Measurements from ENCODE around the gene APOD.

The APOD gene

DNA sequence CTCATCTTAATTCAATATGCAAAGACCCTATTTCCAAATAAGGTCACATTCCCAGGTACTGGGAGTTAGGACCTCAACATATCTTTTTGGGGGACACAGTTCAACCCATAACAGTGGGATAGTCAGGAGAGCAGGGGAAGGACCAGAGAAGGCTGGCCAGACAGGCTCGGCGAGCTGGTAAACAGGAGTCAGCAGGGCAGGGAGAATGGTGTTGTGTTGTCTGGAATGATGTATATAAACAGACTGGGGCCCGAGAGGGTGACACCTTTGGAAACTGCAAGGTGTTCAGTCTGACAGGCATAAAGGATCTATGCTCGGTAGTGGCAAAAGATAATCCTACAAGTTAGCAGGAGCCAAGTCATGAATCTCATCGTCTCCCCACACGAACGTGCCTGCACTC lies 30.5 kb downstream of the APOD start:
- H3K27ac ChIP-seq (ENCODE audit: low read depth, low read length, severe bottlenecking), result no peak overlapping the region
- H3K36me3 ChIP-seq (ENCODE audit: control insufficient read depth, insufficient read depth, low read length), result no peaks in the 10 kb centered on the region
- no peaks in the 10 kb centered on the region for H3K9me3 ChIP-seq (ENCODE audit: control insufficient read depth, low read length)
- H3K4me3 ChIP-seq (ENCODE audit: extremely low read depth, insufficient read depth, low read length, poor library complexity, severe bottlenecking), result no peak overlapping the region
- H3K4me1 ChIP-seq (ENCODE audit: control insufficient read depth, insufficient read depth, low read length, poor library complexity, severe bottlenecking), result peaks cover 8% of the 10 kb centered on the region
- WGBS, 2 experiments (ENCODE audit: insufficient coverage in 2 of 2), result 88% methylated on average over 7 of the region's 7 CpGs

DNA sequence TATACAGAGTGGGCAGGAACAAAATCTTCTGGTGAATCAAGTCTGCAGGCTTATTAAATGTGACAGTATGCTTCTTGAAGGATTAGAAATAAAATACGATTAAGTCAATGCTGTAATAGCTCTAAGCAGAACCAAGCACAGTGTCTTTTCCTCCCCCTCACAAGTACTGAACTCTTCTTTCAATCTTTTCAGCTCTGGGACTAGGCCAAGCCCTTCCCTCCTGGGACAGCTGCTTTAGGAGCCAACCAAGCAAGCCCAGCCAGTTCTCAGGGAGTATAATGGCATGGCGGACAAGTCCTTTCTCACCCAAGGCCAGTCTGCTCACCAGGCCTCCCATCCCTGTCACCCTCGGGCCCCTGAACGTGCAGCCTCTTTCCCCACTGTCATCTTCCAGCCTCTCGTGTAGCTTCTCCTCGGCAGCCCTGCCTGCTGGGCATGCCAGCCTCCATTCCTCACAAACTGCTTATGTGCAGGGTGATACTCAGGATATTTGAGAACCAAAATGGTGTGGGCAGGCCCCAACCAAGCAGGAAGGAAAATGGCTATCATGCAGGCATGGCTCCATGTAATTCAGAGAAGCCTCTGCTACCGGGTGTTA lies 32.3 kb downstream of the APOD start:
- H3K27ac ChIP-seq (ENCODE audit: low read depth, low read length, severe bottlenecking), result no peak overlapping the region

DNA sequence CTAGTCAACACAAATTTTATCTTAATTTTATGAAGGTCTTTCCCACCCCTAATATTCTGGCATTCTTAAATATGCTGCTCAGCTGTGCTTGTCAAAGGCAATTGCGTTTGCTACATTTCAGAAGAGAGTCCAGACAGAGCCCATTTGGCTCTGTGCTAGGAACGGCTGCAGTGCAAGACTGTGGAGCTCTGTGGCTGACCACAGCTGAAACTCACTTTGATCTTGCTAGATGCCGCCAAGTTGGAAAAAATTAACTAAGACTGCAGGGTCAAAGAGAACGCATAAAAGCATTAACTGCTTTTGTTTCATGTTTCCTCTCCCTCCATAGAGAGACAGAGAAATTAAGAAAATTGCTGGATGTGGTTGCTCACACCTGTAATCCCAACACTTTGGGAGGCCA lies 33.0 kb downstream of the APOD start:
- no peak overlapping the region for H3K4me3 ChIP-seq (ENCODE audit: extremely low read depth, insufficient read depth, low read length, poor library complexity, severe bottlenecking)
- H3K36me3 ChIP-seq (ENCODE audit: control insufficient read depth, insufficient read depth, low read length), result no peaks in the 10 kb centered on the region
- no peak overlapping the region for H3K27ac ChIP-seq (ENCODE audit: low read depth, low read length, severe bottlenecking)
- H3K9me3 ChIP-seq (ENCODE audit: control insufficient read depth, low read length), result no peaks in the 10 kb centered on the region
- H3K4me1 ChIP-seq (ENCODE audit: control insufficient read depth, insufficient read depth, low read length, poor library complexity, severe bottlenecking), result peaks cover 12% of the 10 kb centered on the region
- WGBS, 2 experiments (ENCODE audit: insufficient coverage in 2 of 2), result 83 to 91% methylated on average over 3 to 4 of the region's 4 CpGs

More for the DNA sequence above, 32.3 kb downstream of the APOD start:
- no peaks in the 10 kb centered on the region for H3K36me3 ChIP-seq (ENCODE audit: control insufficient read depth, insufficient read depth, low read length)
- peaks cover 11% of the 10 kb centered on the region for H3K4me1 ChIP-seq (ENCODE audit: control insufficient read depth, insufficient read depth, low read length, poor library complexity, severe bottlenecking)
- H3K4me3 ChIP-seq (ENCODE audit: extremely low read depth, insufficient read depth, low read length, poor library complexity, severe bottlenecking), result no peak overlapping the region
- 90 to 92% methylated on average over 4 of the region's 7 CpGs for WGBS, 2 experiments (ENCODE audit: insufficient coverage in 2 of 2)
- H3K9me3 ChIP-seq (ENCODE audit: control insufficient read depth, low read length), result no peaks in the 10 kb centered on the region

DNA sequence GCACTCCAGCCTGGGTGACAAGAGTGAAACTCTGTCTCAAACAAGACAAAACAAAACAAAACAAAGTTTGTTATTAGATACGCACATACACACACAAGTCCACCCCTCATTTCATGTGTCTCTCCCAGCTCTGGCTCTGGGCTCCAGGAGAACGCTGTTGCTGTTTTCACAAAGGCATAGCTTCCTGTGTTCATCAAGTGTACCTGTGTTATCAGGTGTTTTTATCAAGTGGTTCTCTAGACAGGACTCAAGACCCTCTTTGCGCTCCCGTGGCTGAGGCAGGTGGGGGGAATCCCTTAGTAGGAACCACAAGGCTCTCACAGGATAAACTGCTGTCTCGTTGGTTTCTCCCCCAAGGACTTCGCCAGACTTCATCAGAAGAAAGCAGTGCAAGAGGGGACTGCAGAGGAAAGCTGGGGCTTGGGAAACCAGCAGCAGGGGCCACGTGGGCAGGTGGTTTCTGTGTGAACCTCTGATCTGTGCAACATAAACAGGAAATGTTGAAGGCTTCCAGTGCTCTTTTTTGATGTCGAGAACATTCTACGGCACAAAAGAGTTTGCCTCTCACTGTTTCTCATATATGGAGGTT lies 33.7 kb downstream of the APOD start:
- Histone ChIP-seq H3K4me1 (ENCODE audit: control insufficient read depth, insufficient read depth, low read length, poor library complexity, severe bottlenecking) (peaks cover 12% of the 10 kb centered on the region), H3K27ac (ENCODE audit: low read depth, low read length, severe bottlenecking) (no peak overlapping the region), H3K4me3 (ENCODE audit: extremely low read depth, insufficient read depth, low read length, poor library complexity, severe bottlenecking) (no peak overlapping the region), H3K9me3 (ENCODE audit: control insufficient read depth, low read length) (no peaks in the 10 kb centered on the region), H3K36me3 (ENCODE audit: control insufficient read depth, insufficient read depth, low read length) (no peaks in the 10 kb centered on the region)
- WGBS, 2 experiments (ENCODE audit: insufficient coverage in 2 of 2), result 79 to 88% methylated on average over 4 to 8 of the region's 9 CpGs

DNA sequence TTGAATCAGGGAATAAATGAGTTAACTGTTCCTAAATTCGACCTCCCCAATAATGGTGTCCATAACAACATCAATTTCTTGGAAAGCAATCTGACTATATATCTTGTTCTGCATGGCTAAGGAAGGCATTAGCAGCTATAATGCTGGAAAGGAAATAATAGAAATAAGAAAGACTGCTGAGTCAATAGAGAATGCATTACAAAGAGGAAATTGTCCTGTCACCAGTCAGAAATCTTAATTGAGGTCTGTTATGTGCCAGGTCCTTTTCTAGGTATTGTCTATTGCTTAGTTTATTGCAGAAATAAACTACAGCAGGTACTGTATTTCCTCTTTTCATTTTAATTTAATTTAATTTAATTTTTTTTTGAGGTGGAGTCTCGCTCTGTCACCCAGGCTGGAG lies 34.8 kb downstream of the APOD start:
- Histone ChIP-seq H3K4me3 (ENCODE audit: extremely low read depth, insufficient read depth, low read length, poor library complexity, severe bottlenecking) (no peak overlapping the region), H3K27ac (ENCODE audit: low read depth, low read length, severe bottlenecking) (no peak overlapping the region), H3K9me3 (ENCODE audit: control insufficient read depth, low read length) (no peaks in the 10 kb centered on the region), H3K36me3 (ENCODE audit: control insufficient read depth, insufficient read depth, low read length) (no peaks in the 10 kb centered on the region), H3K4me1 (ENCODE audit: control insufficient read depth, insufficient read depth, low read length, poor library complexity, severe bottlenecking) (peaks cover 12% of the 10 kb centered on the region)
- WGBS, 2 experiments (ENCODE audit: insufficient coverage in 2 of 2), result no CpG with 5 or more reads among the region's 2 CpGs

DNA sequence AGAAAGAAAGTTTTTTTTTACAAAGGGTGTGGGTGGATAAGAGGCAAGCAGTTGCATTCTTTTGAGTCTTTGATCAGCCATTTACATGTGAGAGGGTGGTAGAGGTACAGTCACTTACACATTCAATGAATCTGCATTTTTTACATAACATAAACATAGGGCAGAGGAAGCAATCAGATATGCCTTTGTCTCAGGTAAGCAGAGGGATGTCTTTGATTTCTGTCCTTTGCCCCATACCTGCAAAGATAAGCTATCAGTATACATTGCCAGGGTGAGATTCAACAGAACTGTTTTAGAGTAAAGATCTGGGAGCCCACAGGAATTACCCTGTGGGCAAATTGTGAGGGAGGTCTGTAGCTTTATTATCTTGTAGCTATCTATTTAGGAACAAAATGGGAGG lies 35.2 kb downstream of the APOD start:
- no peaks in the 10 kb centered on the region for H3K9me3 ChIP-seq (ENCODE audit: control insufficient read depth, low read length)
- no peak overlapping the region for H3K27ac ChIP-seq (ENCODE audit: low read depth, low read length, severe bottlenecking)
- H3K4me3 ChIP-seq (ENCODE audit: extremely low read depth, insufficient read depth, low read length, poor library complexity, severe bottlenecking), result no peak overlapping the region
- H3K36me3 ChIP-seq (ENCODE audit: control insufficient read depth, insufficient read depth, low read length), result no peaks in the 10 kb centered on the region
- peaks cover 12% of the 10 kb centered on the region for H3K4me1 ChIP-seq (ENCODE audit: control insufficient read depth, insufficient read depth, low read length, poor library complexity, severe bottlenecking)

DNA sequence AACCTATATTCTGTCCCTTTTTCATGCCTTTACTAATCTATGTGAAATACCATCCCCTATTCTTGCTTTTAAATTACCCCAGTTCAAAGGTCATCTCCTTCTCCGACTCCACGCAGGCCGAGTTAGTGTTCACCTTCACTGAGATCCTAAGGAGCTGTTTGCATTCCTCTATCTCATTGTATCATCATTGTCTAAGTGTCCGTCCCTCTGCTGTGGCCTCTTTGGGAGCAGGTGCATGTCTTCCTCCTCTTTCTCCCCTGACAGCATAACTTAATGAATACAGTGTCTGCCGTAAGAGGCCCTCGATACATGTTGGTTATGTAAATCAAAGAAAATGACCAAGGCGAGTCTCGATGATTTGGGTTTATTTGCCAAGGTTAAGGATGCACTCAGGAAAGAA lies 35.7 kb downstream of the APOD start:
- no peaks in the 10 kb centered on the region for H3K36me3 ChIP-seq (ENCODE audit: control insufficient read depth, insufficient read depth, low read length)
- H3K9me3 ChIP-seq (ENCODE audit: control insufficient read depth, low read length), result no peaks in the 10 kb centered on the region
- H3K4me1 ChIP-seq (ENCODE audit: control insufficient read depth, insufficient read depth, low read length, poor library complexity, severe bottlenecking), result peaks cover 12% of the 10 kb centered on the region
- H3K27ac ChIP-seq (ENCODE audit: low read depth, low read length, severe bottlenecking), result no peak overlapping the region
- WGBS, 2 experiments (ENCODE audit: insufficient coverage in 2 of 2), result 52 to 62% methylated on average over 6 of the region's 8 CpGs
- no peak overlapping the region for H3K4me3 ChIP-seq (ENCODE audit: extremely low read depth, insufficient read depth, low read length, poor library complexity, severe bottlenecking)

DNA sequence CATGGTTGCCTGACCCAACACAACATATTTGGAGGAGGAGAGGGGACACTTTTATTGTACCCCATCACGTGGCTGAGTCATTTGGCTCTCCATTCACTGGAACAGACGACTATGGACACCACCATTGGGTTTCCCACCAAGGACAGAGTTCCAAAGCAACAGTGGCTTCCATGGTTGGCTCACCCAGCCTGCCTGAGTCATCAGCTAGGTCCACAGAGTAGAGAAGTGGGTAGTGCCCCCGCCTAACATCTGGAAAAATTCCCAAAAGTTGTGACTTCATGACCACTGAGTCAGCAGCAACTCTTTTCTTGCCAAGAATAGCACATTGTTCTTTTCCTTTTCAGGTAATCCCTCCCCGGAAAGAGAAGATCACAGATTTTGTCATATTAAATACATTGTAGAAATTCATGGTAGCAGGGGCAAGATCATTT lies 37.6 kb downstream of the APOD start:
- no peak overlapping the region for H3K27ac ChIP-seq (ENCODE audit: low read depth, low read length, severe bottlenecking)
- H3K9me3 ChIP-seq (ENCODE audit: control insufficient read depth, low read length), result no peaks in the 10 kb centered on the region
- H3K36me3 ChIP-seq (ENCODE audit: control insufficient read depth, insufficient read depth, low read length), result no peaks in the 10 kb centered on the region
- H3K4me3 ChIP-seq (ENCODE audit: extremely low read depth, insufficient read depth, low read length, poor library complexity, severe bottlenecking), result no peak overlapping the region
- peaks cover 12% of the 10 kb centered on the region for H3K4me1 ChIP-seq (ENCODE audit: control insufficient read depth, insufficient read depth, low read length, poor library complexity, severe bottlenecking)
- 77% methylated on average over 3 of the region's 4 CpGs; no CpG with 5 or more reads in 1 of the 2 experiments for WGBS, 2 experiments (ENCODE audit: insufficient coverage in 2 of 2)

DNA sequence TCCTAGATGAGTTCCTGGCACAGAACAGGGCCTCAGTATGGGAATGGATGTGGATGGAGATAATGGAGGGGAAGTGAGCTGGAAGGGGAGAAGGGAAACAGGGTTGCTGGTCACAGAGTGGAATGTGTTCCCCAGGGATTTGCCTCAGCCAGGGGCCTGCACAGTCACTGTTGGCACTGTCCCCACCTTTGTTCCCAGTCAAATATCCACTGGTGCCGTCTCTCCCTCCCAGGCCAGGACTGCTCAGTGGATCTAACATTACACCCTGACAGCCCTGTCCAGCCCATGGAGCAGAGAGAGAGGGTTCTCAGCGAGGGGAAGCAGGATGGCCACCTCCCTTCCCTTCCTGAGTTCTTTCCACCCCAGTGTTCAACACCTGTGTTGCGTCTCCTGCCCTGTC lies 39.1 kb downstream of the APOD start:
- Histone ChIP-seq H3K36me3 (ENCODE audit: control insufficient read depth, insufficient read depth, low read length) (no peaks in the 10 kb centered on the region), H3K4me1 (ENCODE audit: control insufficient read depth, insufficient read depth, low read length, poor library complexity, severe bottlenecking) (peaks cover 12% of the 10 kb centered on the region), H3K27ac (ENCODE audit: low read depth, low read length, severe bottlenecking) (no peak overlapping the region), H3K4me3 (ENCODE audit: extremely low read depth, insufficient read depth, low read length, poor library complexity, severe bottlenecking) (no peak overlapping the region), H3K9me3 (ENCODE audit: control insufficient read depth, low read length) (no peaks in the 10 kb centered on the region)
- 86 to 100% methylated on average over 1 to 2 of the region's 3 CpGs for WGBS, 2 experiments (ENCODE audit: insufficient coverage in 2 of 2)

DNA sequence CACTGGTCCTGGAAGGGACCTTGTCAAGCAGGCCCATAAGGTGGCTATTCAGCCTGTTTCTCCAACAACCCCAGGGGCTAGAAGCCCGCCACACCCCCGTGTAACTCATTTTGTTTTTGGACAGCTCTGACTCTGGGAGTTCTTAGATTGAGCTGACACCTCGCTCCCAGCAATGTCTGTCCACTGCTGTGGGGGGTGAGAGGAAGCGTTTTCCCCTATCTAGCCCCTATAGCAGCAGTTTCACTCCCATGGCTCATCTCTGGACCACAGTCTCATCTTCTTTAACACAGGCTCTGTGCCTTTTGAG lies 39.6 kb downstream of the APOD start:
- 70 to 83% methylated on average over 2 of the region's 4 CpGs for WGBS, 2 experiments (ENCODE audit: insufficient coverage in 2 of 2)
- H3K4me3 ChIP-seq (ENCODE audit: extremely low read depth, insufficient read depth, low read length, poor library complexity, severe bottlenecking), result no peak overlapping the region
- peaks cover 12% of the 10 kb centered on the region for H3K4me1 ChIP-seq (ENCODE audit: control insufficient read depth, insufficient read depth, low read length, poor library complexity, severe bottlenecking)
- no peak overlapping the region for H3K27ac ChIP-seq (ENCODE audit: low read depth, low read length, severe bottlenecking)
- H3K9me3 ChIP-seq (ENCODE audit: control insufficient read depth, low read length), result no peaks in the 10 kb centered on the region
- H3K36me3 ChIP-seq (ENCODE audit: control insufficient read depth, insufficient read depth, low read length), result peaks cover 3% of the 10 kb centered on the region

DNA sequence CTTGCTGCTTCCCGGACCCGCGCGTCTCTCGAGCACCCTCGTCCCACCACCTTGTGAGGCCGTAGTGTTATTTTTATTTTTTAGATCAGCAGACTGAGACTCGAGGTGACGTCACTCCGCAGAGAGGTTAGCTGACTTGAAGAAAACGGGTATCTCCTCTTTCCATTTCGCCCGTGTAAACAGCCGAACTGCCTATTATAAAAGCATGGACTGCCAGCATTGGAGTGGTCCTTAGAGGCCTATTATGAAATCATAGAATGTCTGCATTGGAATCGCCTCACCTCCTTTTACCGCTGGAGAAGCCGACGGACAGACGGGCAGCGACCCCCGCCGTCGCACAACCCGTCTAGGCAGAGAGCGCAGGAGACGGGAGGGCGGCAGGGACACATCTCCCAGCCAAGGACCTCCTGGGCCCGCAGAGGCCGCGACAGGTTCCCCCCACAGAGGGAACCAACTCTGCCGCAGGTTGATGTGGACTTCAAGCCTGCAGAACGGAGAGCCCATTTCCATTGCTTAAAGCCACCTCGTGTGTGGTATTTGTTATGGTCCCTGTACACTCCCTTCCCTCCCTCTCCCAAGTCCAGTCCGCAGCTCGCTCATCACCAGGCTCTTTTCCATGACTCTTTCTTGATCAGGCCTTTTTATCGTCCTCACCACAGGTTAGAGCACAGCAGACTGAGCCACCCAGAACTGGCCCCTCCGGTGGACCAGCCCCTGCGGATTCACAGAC lies 40.1 kb downstream of the APOD start:
- 23% methylated on average over 21 to 38 of the region's 38 CpGs for WGBS, 2 experiments (ENCODE audit: insufficient coverage in 2 of 2)
- H3K4me1 ChIP-seq (ENCODE audit: control insufficient read depth, insufficient read depth, low read length, poor library complexity, severe bottlenecking), result peaks cover 8% of the 10 kb centered on the region
- no peaks in the 10 kb centered on the region for H3K9me3 ChIP-seq (ENCODE audit: control insufficient read depth, low read length)
- peak overlapping the region; percentile 80 for H3K4me3 ChIP-seq (ENCODE audit: extremely low read depth, insufficient read depth, low read length, poor library complexity, severe bottlenecking)
- no peak overlapping the region for H3K27ac ChIP-seq (ENCODE audit: low read depth, low read length, severe bottlenecking)
- peaks cover 4% of the 10 kb centered on the region for H3K36me3 ChIP-seq (ENCODE audit: control insufficient read depth, insufficient read depth, low read length)
